ENCODE measurements around the gene PIGQ.

- no peak for TF ChIP-seq YY1 (IDR thresholded peaks at IDR 0.05; ENCODE audit: insufficient read depth, insufficient read length)
- no peak for TF ChIP-seq ZNF274 (IDR thresholded peaks at IDR 0.05; ENCODE audit: low read depth, low read length)
- TF ChIP-seq SUZ12 (IDR thresholded peaks at IDR 0.05; ENCODE audit: extremely low read depth, insufficient read depth, insufficient read length), result no peak
These were observed 14.0 kb upstream of the PIGQ start for GRCh38 chr16:555528-556473.

Data from NT2/D1 (cell line).